SK-N-SH treated with all-trans-retinoic acid at 6 μM for 48 hours (cell line): ENCODE data around the gene XCL1.

Experiments used
- CSDC2 ChIP-seq: fragments of 250-450 bp; sonication (Bioruptor Pico); IDR thresholded peaks from 2 replicates; pipeline ENCODE4 v1.5.0; 2020; ENCODE audit warnings: mild to moderate bottlenecking, moderate library complexity
- GLIS3 ChIP-seq: fragments of 250-450 bp; sonication (Bioruptor Pico); IDR thresholded peaks from 2 replicates; pipeline ENCODE4 v1.5.0; 2020; ENCODE audit warnings: mild to moderate bottlenecking, moderate library complexity
- ISL1 ChIP-seq: fragments of 250-450 bp; sonication (Bioruptor Pico); IDR thresholded peaks from 2 replicates; pipeline ENCODE4 v2.1.2; 2022; ENCODE audit warnings: mild to moderate bottlenecking, moderate library complexity
- OSR1 ChIP-seq: fragments of 250-450 bp; sonication (Bioruptor Pico); IDR thresholded peaks from 2 replicates; pipeline ENCODE4 v1.8.0; 2022; ENCODE audit warnings: moderate library complexity, mild to moderate bottlenecking, inconsistent platforms
- PATZ1 ChIP-seq: fragments of 250-450 bp; sonication (Bioruptor Pico); IDR thresholded peaks from 2 replicates; pipeline ENCODE4 v1.8.0; 2020; ENCODE audit warnings: mild to moderate bottlenecking, moderate library complexity, borderline replicate concordance
- PPARA ChIP-seq: fragments of 250-450 bp; sonication (Bioruptor Pico); IDR thresholded peaks from 2 replicates; pipeline ENCODE4 v1.5.0; 2020; ENCODE audit warnings: mild to moderate bottlenecking, borderline replicate concordance
- RARB ChIP-seq: fragments of 250-450 bp; sonication (Bioruptor Pico); IDR thresholded peaks from 2 replicates; pipeline ENCODE4 v1.8.0; 2021; ENCODE audit warnings: mild to moderate bottlenecking, moderate library complexity
- TCF4 ChIP-seq: fragments of 250-450 bp; sonication (Bioruptor Pico); IDR thresholded peaks from 2 replicates; pipeline ENCODE4 v1.8.0; 2021; ENCODE audit warnings: mild to moderate bottlenecking, moderate library complexity, borderline replicate concordance
- ZFP3 ChIP-seq: fragments of 250-450 bp; sonication (Bioruptor Pico); IDR thresholded peaks from 2 replicates; pipeline ENCODE4 v1.5.0; 2020; ENCODE audit warnings: mild to moderate bottlenecking, moderate library complexity
- ZNF565 ChIP-seq: fragments of 450-650 bp; formaldehyde crosslinking; conservative IDR thresholded peaks from 2 replicates; pipeline ENCODE4 v1.5.0; 2020; ENCODE audit warnings: low read depth, mild to moderate bottlenecking, moderate library complexity
- ZNF8 ChIP-seq: fragments of 450-650 bp; formaldehyde crosslinking; IDR thresholded peaks from 2 replicates; pipeline ENCODE4 v1.5.0; 2020; ENCODE audit warnings: mild to moderate bottlenecking, moderate library complexity
- TF ChIP-seq, protein P1 (sequence below): fragments of 250-450 bp; sonication (Bioruptor Pico); IDR thresholded peaks from 2 replicates; pipeline ENCODE4 v1.5.0; 2020; ENCODE audit warnings: mild to moderate bottlenecking, moderate library complexity
- TF ChIP-seq, protein P2 (sequence below): fragments of 250-450 bp; sonication (Bioruptor Pico); IDR thresholded peaks from 2 replicates; pipeline ENCODE4 v1.5.1; 2020; ENCODE audit warnings: low read depth, mild to moderate bottlenecking, moderate library complexity
- TF ChIP-seq, protein P3 (sequence below): fragments of 250-450 bp; sonication (Bioruptor Pico); IDR thresholded peaks from 2 replicates; pipeline ENCODE4 v1.8.0; 2021; ENCODE audit warnings: low read depth, mild to moderate bottlenecking, moderate library complexity, borderline replicate concordance

DNA sequence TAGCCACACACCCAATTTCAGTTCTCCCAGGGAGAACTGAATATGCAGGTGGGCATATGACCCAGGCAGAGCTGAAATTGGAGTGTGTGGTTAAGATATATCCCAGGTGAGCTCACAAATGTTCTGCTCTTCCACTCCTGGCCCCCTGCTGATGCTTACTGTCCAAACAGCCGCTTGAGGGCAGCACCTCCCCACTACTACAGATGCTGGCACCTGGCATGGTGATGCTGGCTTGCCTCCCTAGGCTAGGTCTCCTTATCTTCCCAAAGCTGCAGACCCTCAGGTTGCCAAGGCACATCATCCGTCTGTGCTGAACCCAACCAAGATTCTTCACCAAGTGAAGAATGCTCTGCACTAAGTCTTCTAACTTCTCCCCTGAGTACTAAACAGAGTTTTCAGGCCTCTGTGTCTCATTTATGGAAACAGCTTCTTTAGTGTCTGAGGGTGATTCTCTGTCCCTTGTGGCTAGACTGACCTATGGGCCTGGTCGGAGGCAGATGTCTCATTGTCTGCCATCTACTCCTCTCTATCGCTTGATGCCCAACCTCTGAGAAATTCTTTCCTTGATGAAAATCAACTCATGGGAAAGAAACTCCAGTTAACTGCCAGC lies 27.2 kb downstream of the XCL1 start:
- no peak for TF ChIP-seq ZNF8 (CRISPR knock-in tag)
- TF ChIP-seq, protein P1, sequence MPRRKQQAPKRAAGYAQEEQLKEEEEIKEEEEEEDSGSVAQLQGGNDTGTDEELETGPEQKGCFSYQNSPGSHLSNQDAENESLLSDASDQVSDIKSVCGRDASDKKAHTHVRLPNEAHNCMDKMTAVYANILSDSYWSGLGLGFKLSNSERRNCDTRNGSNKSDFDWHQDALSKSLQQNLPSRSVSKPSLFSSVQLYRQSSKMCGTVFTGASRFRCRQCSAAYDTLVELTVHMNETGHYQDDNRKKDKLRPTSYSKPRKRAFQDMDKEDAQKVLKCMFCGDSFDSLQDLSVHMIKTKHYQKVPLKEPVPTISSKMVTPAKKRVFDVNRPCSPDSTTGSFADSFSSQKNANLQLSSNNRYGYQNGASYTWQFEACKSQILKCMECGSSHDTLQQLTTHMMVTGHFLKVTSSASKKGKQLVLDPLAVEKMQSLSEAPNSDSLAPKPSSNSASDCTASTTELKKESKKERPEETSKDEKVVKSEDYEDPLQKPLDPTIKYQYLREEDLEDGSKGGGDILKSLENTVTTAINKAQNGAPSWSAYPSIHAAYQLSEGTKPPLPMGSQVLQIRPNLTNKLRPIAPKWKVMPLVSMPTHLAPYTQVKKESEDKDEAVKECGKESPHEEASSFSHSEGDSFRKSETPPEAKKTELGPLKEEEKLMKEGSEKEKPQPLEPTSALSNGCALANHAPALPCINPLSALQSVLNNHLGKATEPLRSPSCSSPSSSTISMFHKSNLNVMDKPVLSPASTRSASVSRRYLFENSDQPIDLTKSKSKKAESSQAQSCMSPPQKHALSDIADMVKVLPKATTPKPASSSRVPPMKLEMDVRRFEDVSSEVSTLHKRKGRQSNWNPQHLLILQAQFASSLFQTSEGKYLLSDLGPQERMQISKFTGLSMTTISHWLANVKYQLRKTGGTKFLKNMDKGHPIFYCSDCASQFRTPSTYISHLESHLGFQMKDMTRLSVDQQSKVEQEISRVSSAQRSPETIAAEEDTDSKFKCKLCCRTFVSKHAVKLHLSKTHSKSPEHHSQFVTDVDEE (CRISPR knock-in tag) = no peak
- no peak for TF ChIP-seq TCF4 (CRISPR knock-in tag)
- no peak for TF ChIP-seq ISL1
- TF ChIP-seq, protein P2, sequence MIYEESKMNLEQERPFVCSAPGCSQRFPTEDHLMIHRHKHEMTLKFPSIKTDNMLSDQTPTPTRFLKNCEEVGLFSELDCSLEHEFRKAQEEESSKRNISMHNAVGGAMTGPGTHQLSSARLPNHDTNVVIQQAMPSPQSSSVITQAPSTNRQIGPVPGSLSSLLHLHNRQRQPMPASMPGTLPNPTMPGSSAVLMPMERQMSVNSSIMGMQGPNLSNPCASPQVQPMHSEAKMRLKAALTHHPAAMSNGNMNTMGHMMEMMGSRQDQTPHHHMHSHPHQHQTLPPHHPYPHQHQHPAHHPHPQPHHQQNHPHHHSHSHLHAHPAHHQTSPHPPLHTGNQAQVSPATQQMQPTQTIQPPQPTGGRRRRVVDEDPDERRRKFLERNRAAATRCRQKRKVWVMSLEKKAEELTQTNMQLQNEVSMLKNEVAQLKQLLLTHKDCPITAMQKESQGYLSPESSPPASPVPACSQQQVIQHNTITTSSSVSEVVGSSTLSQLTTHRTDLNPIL (CRISPR knock-in tag) = no peak
- TF ChIP-seq ZNF565 (CRISPR knock-in tag) = no peak
- TF ChIP-seq, protein P3, sequence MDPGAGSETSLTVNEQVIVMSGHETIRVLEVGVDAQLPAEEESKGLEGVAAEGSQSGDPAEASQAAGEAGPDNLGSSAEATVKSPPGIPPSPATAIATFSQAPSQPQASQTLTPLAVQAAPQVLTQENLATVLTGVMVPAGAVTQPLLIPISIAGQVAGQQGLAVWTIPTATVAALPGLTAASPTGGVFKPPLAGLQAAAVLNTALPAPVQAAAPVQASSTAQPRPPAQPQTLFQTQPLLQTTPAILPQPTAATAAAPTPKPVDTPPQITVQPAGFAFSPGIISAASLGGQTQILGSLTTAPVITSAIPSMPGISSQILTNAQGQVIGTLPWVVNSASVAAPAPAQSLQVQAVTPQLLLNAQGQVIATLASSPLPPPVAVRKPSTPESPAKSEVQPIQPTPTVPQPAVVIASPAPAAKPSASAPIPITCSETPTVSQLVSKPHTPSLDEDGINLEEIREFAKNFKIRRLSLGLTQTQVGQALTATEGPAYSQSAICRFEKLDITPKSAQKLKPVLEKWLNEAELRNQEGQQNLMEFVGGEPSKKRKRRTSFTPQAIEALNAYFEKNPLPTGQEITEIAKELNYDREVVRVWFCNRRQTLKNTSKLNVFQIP (CRISPR knock-in tag) = no peak
- no peak for TF ChIP-seq OSR1 (CRISPR knock-in tag)
- TF ChIP-seq ZFP3 = no peak
- TF ChIP-seq RARB (CRISPR knock-in tag) = no peak
- TF ChIP-seq PATZ1 (CRISPR knock-in tag) = no peak
- TF ChIP-seq GLIS3 = no peak
- no peak for TF ChIP-seq CSDC2
- no peak for TF ChIP-seq PPARA (CRISPR knock-in tag)
